Transverse colon (tissue), 4 donors: Measurements from ENCODE around the gene ANKRD65.

ENCODE experiments used
- CTCF ChIP-seq, 5 experiments: fragments of 200-600 bp in 3 of 5; fragments of 450-650 bp in 2 of 5; sonication (generic) in 3 of 5; IDR thresholded peaks; 1 replicate in 2 of 5; 2 replicates in 3 of 5; pipeline ENCODE4 v1.5.1; 2016 to 2017; ENCODE audit warnings: antibody characterized with exemption in 5 of 5, inconsistent platforms in 3 of 5, mild to moderate bottlenecking in 2 of 5, moderate library complexity in 1 of 5
- POLR2A ChIP-seq: fragments of 450-650 bp; IDR thresholded peaks from one replicate; pipeline ENCODE4 v1.6.1; 2016; ENCODE audit warnings: antibody characterized with exemption, mild to moderate bottlenecking, moderate library complexity
- POLR2AphosphoS5 ChIP-seq, 3 donors: sonication (generic); formaldehyde crosslinking; IDR thresholded peaks; one replicate each; pipeline ENCODE4 v1.6.1; 2016; ENCODE audit warnings: antibody characterized with exemption in 3 of 3

- TF ChIP-seq CTCF (IDR thresholded peaks at IDR 0.05) (no peak), POLR2A (no peak), POLR2AphosphoS5 (IDR thresholded peaks at IDR 0.05) (no peak)
These were observed 17.7 kb upstream of the ANKRD65 start for GRCh38 chr1:1438531-1439381.
